K562 (cell line): ENCODE data around the gene MRPS6. TPM values are rescaled to one million over a fixed set of nuclear protein-coding genes. Genes with fewer than 3 reads are reported as not detected.
A peak's percentile ranks its signal among the peaks of the same experiment; 100 is the strongest.

ENCODE experiments used
- TRIM28 ChIP-seq: fragments of 450-650 bp; IDR thresholded peaks from 2 replicates; pipeline ENCODE4 v1.6.1; 2017
- ZNF696 ChIP-seq: fragments of 250-450 bp; sonication (Bioruptor Pico); conservative IDR thresholded peaks from 2 replicates; pipeline ENCODE4 v1.4.0; 2020; ENCODE audit warnings: mild to moderate bottlenecking, moderate library complexity
- polyA plus RNA-seq, 8 experiments: library from polyadenylated mRNA; depleted of rRNA in 4 of 8; stranded (reverse) in 5 of 8; unstranded in 3 of 8; fragments of >200 nt; fragmentation: Nextera tagmentation in 2 of 8; fragmentation: Illumina TruSeq in 1 of 8; extraction: Ambion mirVana in 2 of 8; extraction: Trizol in 1 of 8; gene quantifications; 2 replicates each; pipeline versions ENCODE4 v1.2.1 to v1.2.3, GENCODE V29; 2011 to 2014; ENCODE audit warnings: inconsistent platforms in 1 of 8, missing spikeins in 1 of 8
- total RNA-seq, 7 experiments: library from RNA; depleted of rRNA in 6 of 7; stranded (reverse); fragments of >200 nt in 6 of 7; fragmentation: Illumina TruSeq in 2 of 7; extraction: Trizol in 2 of 7; gene quantifications; 2 replicates each; pipeline versions ENCODE4 v1.2.1 to v1.2.3, GENCODE V29; 2011 to 2021; ENCODE audit warnings: low replicate concordance in 1 of 7
- TF ChIP-seq, protein P1 (sequence below): fragments of 250-450 bp; sonication (Bioruptor Pico); IDR thresholded peaks from 2 replicates; pipeline ENCODE4 v1.8.0; 2022; ENCODE audit warnings: inconsistent platforms, mild to moderate bottlenecking, moderate library complexity, borderline replicate concordance
- TF ChIP-seq, protein P2 (sequence below), 2 experiments: fragments of 450-650 bp in 1 of 2; sonication (generic) in 1 of 2; formaldehyde crosslinking in 1 of 2; IDR thresholded peaks; 2 replicates each; pipeline versions ENCODE4 v1.7.1 to v1.9.0; 2016 to 2022; ENCODE audit warnings: inconsistent platforms in 1 of 2, mild to moderate bottlenecking in 1 of 2, missing genetic modification reagents in 1 of 2

MRPS6 gene
- total and polyA plus RNA-seq, 9 of the 15 experiments (the other 6 are each of a cell fraction or from before 2014, with no cell fraction given): 26.1 to 72.0 (median 39.3) TPM

DNA sequence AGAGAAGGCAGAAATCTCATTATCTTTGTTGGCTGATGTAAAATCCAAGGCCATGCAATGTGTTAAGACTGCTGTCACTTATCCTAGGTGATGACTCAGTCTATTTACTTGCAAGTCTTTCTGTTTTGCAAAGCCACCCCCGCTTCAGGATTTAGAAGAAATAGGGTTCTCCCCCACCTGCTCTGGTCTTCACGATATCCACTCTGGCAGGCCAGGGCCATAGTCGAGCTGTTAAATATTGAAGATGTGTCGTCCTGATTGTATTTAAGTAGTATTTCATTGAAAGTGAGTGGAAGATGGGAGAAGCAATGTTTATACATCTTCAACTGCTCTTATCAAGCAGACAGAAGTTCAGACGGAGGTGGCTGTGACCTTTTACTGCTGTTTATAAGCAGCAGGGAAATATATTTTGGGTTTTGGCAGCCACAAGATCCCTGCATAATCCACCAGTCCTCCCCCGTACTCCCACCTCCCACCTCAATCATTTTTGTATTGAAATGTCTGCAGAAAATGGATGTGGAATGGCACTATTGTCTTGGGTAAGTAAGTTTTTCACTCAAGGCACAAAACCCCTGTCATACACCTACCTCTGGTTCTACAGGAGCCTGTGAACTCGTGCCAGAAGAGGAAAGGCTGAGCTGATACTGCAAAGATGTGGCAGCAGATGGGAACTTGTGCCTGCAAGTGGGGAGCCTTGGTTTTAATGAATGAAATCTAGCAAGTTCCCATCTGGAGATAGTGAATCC lies 117.4 kb downstream of the MRPS6 start (continued):
- TF ChIP-seq, protein P1, sequence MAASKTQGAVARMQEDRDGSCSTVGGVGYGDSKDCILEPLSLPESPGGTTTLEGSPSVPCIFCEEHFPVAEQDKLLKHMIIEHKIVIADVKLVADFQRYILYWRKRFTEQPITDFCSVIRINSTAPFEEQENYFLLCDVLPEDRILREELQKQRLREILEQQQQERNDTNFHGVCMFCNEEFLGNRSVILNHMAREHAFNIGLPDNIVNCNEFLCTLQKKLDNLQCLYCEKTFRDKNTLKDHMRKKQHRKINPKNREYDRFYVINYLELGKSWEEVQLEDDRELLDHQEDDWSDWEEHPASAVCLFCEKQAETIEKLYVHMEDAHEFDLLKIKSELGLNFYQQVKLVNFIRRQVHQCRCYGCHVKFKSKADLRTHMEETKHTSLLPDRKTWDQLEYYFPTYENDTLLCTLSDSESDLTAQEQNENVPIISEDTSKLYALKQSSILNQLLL (CRISPR knock-in tag): no peak
- TF ChIP-seq TRIM28 (peak; percentile 44; the same call in 1 of the 2 replicates), ZNF696 (CRISPR knock-in tag) (no peak)
- TF ChIP-seq, protein P2, sequence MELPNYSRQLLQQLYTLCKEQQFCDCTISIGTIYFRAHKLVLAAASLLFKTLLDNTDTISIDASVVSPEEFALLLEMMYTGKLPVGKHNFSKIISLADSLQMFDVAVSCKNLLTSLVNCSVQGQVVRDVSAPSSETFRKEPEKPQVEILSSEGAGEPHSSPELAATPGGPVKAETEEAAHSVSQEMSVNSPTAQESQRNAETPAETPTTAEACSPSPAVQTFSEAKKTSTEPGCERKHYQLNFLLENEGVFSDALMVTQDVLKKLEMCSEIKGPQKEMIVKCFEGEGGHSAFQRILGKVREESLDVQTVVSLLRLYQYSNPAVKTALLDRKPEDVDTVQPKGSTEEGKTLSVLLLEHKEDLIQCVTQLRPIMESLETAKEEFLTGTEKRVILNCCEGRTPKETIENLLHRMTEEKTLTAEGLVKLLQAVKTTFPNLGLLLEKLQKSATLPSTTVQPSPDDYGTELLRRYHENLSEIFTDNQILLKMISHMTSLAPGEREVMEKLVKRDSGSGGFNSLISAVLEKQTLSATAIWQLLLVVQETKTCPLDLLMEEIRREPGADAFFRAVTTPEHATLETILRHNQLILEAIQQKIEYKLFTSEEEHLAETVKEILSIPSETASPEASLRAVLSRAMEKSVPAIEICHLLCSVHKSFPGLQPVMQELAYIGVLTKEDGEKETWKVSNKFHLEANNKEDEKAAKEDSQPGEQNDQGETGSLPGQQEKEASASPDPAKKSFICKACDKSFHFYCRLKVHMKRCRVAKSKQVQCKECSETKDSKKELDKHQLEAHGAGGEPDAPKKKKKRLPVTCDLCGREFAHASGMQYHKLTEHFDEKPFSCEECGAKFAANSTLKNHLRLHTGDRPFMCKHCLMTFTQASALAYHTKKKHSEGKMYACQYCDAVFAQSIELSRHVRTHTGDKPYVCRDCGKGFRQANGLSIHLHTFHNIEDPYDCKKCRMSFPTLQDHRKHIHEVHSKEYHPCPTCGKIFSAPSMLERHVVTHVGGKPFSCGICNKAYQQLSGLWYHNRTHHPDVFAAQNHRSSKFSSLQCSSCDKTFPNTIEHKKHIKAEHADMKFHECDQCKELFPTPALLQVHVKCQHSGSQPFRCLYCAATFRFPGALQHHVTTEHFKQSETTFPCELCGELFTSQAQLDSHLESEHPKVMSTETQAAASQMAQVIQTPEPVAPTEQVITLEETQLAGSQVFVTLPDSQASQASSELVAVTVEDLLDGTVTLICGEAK (IDR thresholded peaks at IDR 0.05): no peak
- TF ChIP-seq, protein P2 (CRISPR knock-in tag; IDR thresholded peaks at IDR 0.05): no peak
